Measurements from ENCODE around the gene IFITM1.
"Not testable (repeated sequence)": the region's sequence is repeated elsewhere in the genome, so short reads cannot be mapped to it uniquely, and the experiment has no call there.

IFITM1 gene

GRCh38 chr11:282630-283360, 31.0 kb upstream of the IFITM1 start:
- FAIRE-seq, result no peak

- no peak for FAIRE-seq
These were observed 30.3 kb upstream of the IFITM1 start for GRCh38 chr11:283405-284104.

- FAIRE-seq, result no peak
These were observed 29.5 kb upstream of the IFITM1 start for GRCh38 chr11:284105-285020.

GRCh38 chr11:285021-285893, 28.6 kb upstream of the IFITM1 start:
- FAIRE-seq, result no peak

GRCh38 chr11:285894-286220, 28.0 kb upstream of the IFITM1 start:
- no peak for FAIRE-seq

- FAIRE-seq, result not testable (repeated sequence)
These were observed 26.6 kb upstream of the IFITM1 start for GRCh38 chr11:286977-287820.

GRCh38 chr11:287821-288477, 25.9 kb upstream of the IFITM1 start:
- no peak for FAIRE-seq

- no peak for FAIRE-seq
These were observed 25.1 kb upstream of the IFITM1 start, which contains the start of gene PGGHG for GRCh38 chr11:288478-289397. TSS of gene PGGHG (plus strand) at chr11:289126. CDS start at chr11:289817, 691 bp downstream.

GRCh38 chr11:289398-289711, 24.5 kb upstream of the IFITM1 start:
- no peak for FAIRE-seq

- FAIRE-seq, result no peak
These were observed 23.9 kb upstream of the IFITM1 start for GRCh38 chr11:289712-290620.

- FAIRE-seq, result no peak
These were observed 23.1 kb upstream of the IFITM1 start for GRCh38 chr11:290621-291231.

- no peak for FAIRE-seq
These were observed 22.3 kb upstream of the IFITM1 start for GRCh38 chr11:291281-292210.

- no peak for FAIRE-seq
These were observed 21.4 kb upstream of the IFITM1 start for GRCh38 chr11:292211-293121.

- FAIRE-seq, result no peak
These were observed 20.5 kb upstream of the IFITM1 start for GRCh38 chr11:293271-293851.

- FAIRE-seq, result no peak
These were observed 19.8 kb upstream of the IFITM1 start for GRCh38 chr11:293852-294661.
